HEK293T (cell line): Measurements from ENCODE around the gene RNFT2.

Experiments used
- ARNT ChIP-seq: fragments of 450-650 bp; IDR thresholded peaks from 2 replicates; pipeline ENCODE4 v1.6.1; 2017; ENCODE audit warnings: mild to moderate bottlenecking
- BHLHE40 ChIP-seq: fragments of 450-650 bp; IDR thresholded peaks from 2 replicates; pipeline ENCODE4 v1.6.1; 2016; ENCODE audit warnings: mild to moderate bottlenecking, moderate library complexity, borderline replicate concordance
- CTBP1 ChIP-seq: fragments of 450-650 bp; IDR thresholded peaks from 2 replicates; pipeline ENCODE4 v1.6.1; 2016; ENCODE audit warnings: borderline replicate concordance
- FOXA1 ChIP-seq: fragments of 450-650 bp; IDR thresholded peaks from 2 replicates; pipeline ENCODE4 v1.6.1; 2016; ENCODE audit warnings: mild to moderate bottlenecking
- FOXK2 ChIP-seq: fragments of 450-650 bp; IDR thresholded peaks from 2 replicates; pipeline ENCODE4 v1.6.1; 2016; ENCODE audit warnings: mild to moderate bottlenecking
- FOXM1 ChIP-seq: fragments of 450-650 bp; IDR thresholded peaks from 2 replicates; pipeline ENCODE4 v1.6.1; 2017; ENCODE audit warnings: mild to moderate bottlenecking, borderline replicate concordance
- LEF1 ChIP-seq: fragments of 450-650 bp; IDR thresholded peaks from 2 replicates; pipeline ENCODE4 v1.6.1; 2017; ENCODE audit warnings: mild to moderate bottlenecking, borderline replicate concordance
- NFRKB ChIP-seq: fragments of 450-650 bp; IDR thresholded peaks from 2 replicates; pipeline ENCODE4 v1.6.1; 2016; ENCODE audit warnings: mild to moderate bottlenecking, moderate library complexity
- SP1 ChIP-seq: fragments of 450-650 bp; IDR thresholded peaks from 2 replicates; pipeline ENCODE4 v1.6.1; 2017
- SUZ12 ChIP-seq: fragments of 450-650 bp; IDR thresholded peaks from 2 replicates; pipeline ENCODE4 v1.6.1; 2016; ENCODE audit warnings: mild to moderate bottlenecking

GRCh38 chr12:116694653-116695463 lies 43.3 kb upstream of the RNFT2 start:
- TF ChIP-seq BHLHE40, result no peak
- TF ChIP-seq FOXA1, result no peak
- TF ChIP-seq ARNT, result no peak
- no peak for TF ChIP-seq SP1
- TF ChIP-seq NFRKB, result no peak
- no peak for TF ChIP-seq FOXM1
- no peak for TF ChIP-seq CTBP1
- no peak for TF ChIP-seq FOXK2
- no peak for TF ChIP-seq LEF1
- no peak for TF ChIP-seq SUZ12
